Peyer's patch (tissue), 4 donors: Measurements from ENCODE around the gene ALOX15B. TPM values are rescaled to one million over a fixed set of nuclear protein-coding genes. Genes with fewer than 3 reads are reported as not detected.

Source experiments
- DNase-seq, 3 donors: peaks; one replicate each; pipeline ENCODE4 v3.0.0-alpha.2; 2017 to 2019
- H3K27ac ChIP-seq, 4 donors: fragments of 200-600 bp; sonication (generic); one replicate each; pipeline ENCODE4 v1.5.1; 2016 to 2019
- H3K27me3 ChIP-seq, 2 donors: fragments of 200-600 bp; sonication (generic); one replicate each; pipeline ENCODE4 v1.5.1; 2019
- H3K36me3 ChIP-seq, 3 donors: fragments of 200-600 bp; sonication (generic); one replicate each; pipeline ENCODE4 v1.5.1; 2016 to 2019
- H3K4me1 ChIP-seq, 4 donors: fragments of 200-600 bp; sonication (generic); one replicate each; pipeline ENCODE4 v1.5.1; 2016 to 2019
- H3K4me3 ChIP-seq, 4 donors: fragments of 200-600 bp; sonication (generic); 1 replicate in 3 of 4; 2 replicates in 1 of 4; pipeline ENCODE4 v1.5.1; 2016 to 2019; ENCODE audit warnings: mild to moderate bottlenecking in 1 of 4
- H3K9me3 ChIP-seq, 4 donors: fragments of 200-600 bp; sonication (generic); one replicate each; pipeline ENCODE4 v1.5.1; 2016 to 2019; ENCODE audit warnings: mild to moderate bottlenecking in 1 of 4
- POLR2A ChIP-seq, 2 donors: fragments of 450-650 bp; IDR thresholded peaks; one replicate each; pipeline ENCODE4 v1.5.1; 2017; ENCODE audit warnings: antibody characterized with exemption in 2 of 2, mild to moderate bottlenecking in 2 of 2, moderate library complexity in 2 of 2
- small RNA-seq, 2 donors: library from RNA; depleted of rRNA; stranded (forward); fragments of <200 nt; gene quantifications; one replicate each; pipeline ENCODE3, GENCODE V24; 2016
- total RNA-seq, 4 donors: library from RNA; depleted of rRNA; stranded (reverse); fragments of >200 nt; gene quantifications; one replicate each; pipeline ENCODE4 v1.1.0, GENCODE V29; 2016
- TF ChIP-seq, protein P1 (sequence below), 6 experiments: fragments of 450-650 bp in 4 of 6; fragments of 200-600 bp in 2 of 6; sonication (generic) in 1 of 6; IDR thresholded peaks; one replicate each; pipeline ENCODE4 v1.5.1; 2017 to 2019; ENCODE audit warnings: antibody characterized with exemption in 6 of 6, mild to moderate bottlenecking in 3 of 6, moderate library complexity in 1 of 6

ALOX15B gene
- total RNA-seq, 4 donors from 2014 or later = 0.70 to 4.1 (median 2.1) TPM

- Histone ChIP-seq H3K9me3 (no peaks in the 10 kb centered on the region), H3K36me3 (no peaks in the 10 kb centered on the region), H3K27me3 (no peaks in the 10 kb centered on the region), H3K4me3 (no peak overlapping the region), H3K27ac (no peak overlapping the region), H3K4me1 (no peaks in the 10 kb centered on the region)
- DNase-seq = no peak
- TF ChIP-seq, protein P1, sequence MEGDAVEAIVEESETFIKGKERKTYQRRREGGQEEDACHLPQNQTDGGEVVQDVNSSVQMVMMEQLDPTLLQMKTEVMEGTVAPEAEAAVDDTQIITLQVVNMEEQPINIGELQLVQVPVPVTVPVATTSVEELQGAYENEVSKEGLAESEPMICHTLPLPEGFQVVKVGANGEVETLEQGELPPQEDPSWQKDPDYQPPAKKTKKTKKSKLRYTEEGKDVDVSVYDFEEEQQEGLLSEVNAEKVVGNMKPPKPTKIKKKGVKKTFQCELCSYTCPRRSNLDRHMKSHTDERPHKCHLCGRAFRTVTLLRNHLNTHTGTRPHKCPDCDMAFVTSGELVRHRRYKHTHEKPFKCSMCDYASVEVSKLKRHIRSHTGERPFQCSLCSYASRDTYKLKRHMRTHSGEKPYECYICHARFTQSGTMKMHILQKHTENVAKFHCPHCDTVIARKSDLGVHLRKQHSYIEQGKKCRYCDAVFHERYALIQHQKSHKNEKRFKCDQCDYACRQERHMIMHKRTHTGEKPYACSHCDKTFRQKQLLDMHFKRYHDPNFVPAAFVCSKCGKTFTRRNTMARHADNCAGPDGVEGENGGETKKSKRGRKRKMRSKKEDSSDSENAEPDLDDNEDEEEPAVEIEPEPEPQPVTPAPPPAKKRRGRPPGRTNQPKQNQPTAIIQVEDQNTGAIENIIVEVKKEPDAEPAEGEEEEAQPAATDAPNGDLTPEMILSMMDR (IDR thresholded peaks at IDR 0.05) = no peak
- TF ChIP-seq POLR2A (IDR thresholded peaks at IDR 0.05) = no peak
Measured at GRCh38 chr17:8095361-8095760, 56.5 kb downstream of the ALOX15B start.

DNA sequence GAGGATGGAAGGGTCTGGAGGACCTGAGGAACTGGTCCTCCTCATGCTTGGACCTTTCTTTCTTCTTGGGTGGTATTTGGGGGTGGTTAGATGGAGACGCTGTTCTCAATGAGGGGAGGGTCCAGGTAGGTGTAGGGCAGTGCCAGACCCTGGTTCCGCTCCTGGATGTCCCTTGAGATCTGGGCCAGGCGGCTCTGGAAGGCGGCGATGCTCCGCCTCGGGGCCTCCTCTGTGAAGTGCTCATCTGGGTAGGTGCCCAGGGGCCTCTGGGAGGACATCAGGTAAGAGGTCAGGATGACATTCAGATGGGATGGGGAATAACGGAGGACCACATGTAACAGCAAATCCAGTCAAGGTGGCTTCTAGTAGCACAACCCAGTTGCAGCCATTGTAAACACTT lies 57.7 kb downstream of the ALOX15B start:
- Histone ChIP-seq H3K27ac (no peak overlapping the region), H3K27me3 (no peaks in the 10 kb centered on the region), H3K4me1 (no peaks in the 10 kb centered on the region), H3K9me3 (no peaks in the 10 kb centered on the region), H3K36me3 (no peaks in the 10 kb centered on the region), H3K4me3 (no peak overlapping the region)
- no peak for DNase-seq
- TF ChIP-seq, protein P1 (IDR thresholded peaks at IDR 0.05) = no peak
- no peak for TF ChIP-seq POLR2A (IDR thresholded peaks at IDR 0.05)

Small RNAs within 50 kb of the gene (small RNA-seq; reads per million reads assigned to genes)
- 0 reads per million in 2 donors for gene MIR4314

Other genes starting within 250 kb of the ALOX15B start
- gene KDM6B, start 204.8 kb upstream of the ALOX15B start, total RNA-seq = 10 to 100 TPM; 32.1 to 45.6 (median 36.4) TPM
- 10 to 100 TPM in 3 of 4 donors, 1 to 10 TPM in 1; 3.4 to 29.7 (median 12.9) TPM for gene TMEM88, start 184.0 kb upstream of the ALOX15B start, total RNA-seq
- gene NAA38, start 181.5 kb upstream of the ALOX15B start, total RNA-seq = 10 to 100 TPM; 28.6 to 75.8 (median 47.8) TPM
- 1 to 10 TPM; 3.3 to 5.1 (median 4.2) TPM for gene CYB5D1, start 181.1 kb upstream of the ALOX15B start, total RNA-seq
- gene CHD3, start 150.3 kb upstream of the ALOX15B start, total RNA-seq = 10 to 100 TPM; 36.1 to 99.9 (median 45.1) TPM
- 1 to 10 TPM in 3 of 4 donors, not detected in 1; 1.2 to 5.1 (median 1.6) TPM for gene RNF227, start 122.8 kb upstream of the ALOX15B start, total RNA-seq
- 1 to 10 TPM in 3 of 4 donors, under 1 TPM in 1; 0.95 to 5.0 (median 2.7) TPM for gene KCNAB3, start 109.2 kb upstream of the ALOX15B start, total RNA-seq
- gene TRAPPC1, start 107.1 kb upstream of the ALOX15B start, total RNA-seq = 10 to 100 TPM; 39.8 to 58.0 (median 45.5) TPM
- 100 to 1,000 TPM in 1 of 4 donors, 10 to 100 TPM in 3; 30.5 to 120 (median 45.2) TPM for gene CNTROB, start 106.9 kb upstream of the ALOX15B start, total RNA-seq
- gene GUCY2D, start 36.4 kb upstream of the ALOX15B start, total RNA-seq = not detected
- gene ALOX12B, start 48.7 kb downstream of the ALOX15B start, total RNA-seq = under 1 TPM in 1 of 4 donors, not detected in 3; 0.83 TPM
- gene ALOXE3, start 79.5 kb downstream of the ALOX15B start, total RNA-seq = not detected
- gene HES7, start 85.0 kb downstream of the ALOX15B start, total RNA-seq = not detected
- gene PER1, start 113.3 kb downstream of the ALOX15B start, total RNA-seq = 100 to 1,000 TPM in 3 of 4 donors, 10 to 100 TPM in 1; 67.6 to 143 (median 119) TPM
- 10 to 100 TPM; 10.7 to 40.2 (median 32.4) TPM for gene VAMP2, start 123.9 kb downstream of the ALOX15B start, total RNA-seq
- gene TMEM107, start 137.3 kb downstream of the ALOX15B start, total RNA-seq = 10 to 100 TPM in 3 of 4 donors, 1 to 10 TPM in 1; 6.5 to 27.2 (median 16.4) TPM
- gene BORCS6, start 151.1 kb downstream of the ALOX15B start, total RNA-seq = 10 to 100 TPM; 12.6 to 22.6 (median 17.9) TPM
- gene AURKB, start 171.5 kb downstream of the ALOX15B start, total RNA-seq = 100 to 1,000 TPM in 1 of 4 donors, 10 to 100 TPM in 3; 10.5 to 111 (median 19.1) TPM
- 10 to 100 TPM; 35.0 to 99.9 (median 84.9) TPM for gene CTC1, start 209.0 kb downstream of the ALOX15B start, total RNA-seq
- 10 to 100 TPM in 3 of 4 donors, 1 to 10 TPM in 1; 7.4 to 63.5 (median 14.0) TPM for gene PFAS, start 210.2 kb downstream of the ALOX15B start, total RNA-seq
- gene RANGRF, start 249.6 kb downstream of the ALOX15B start, total RNA-seq = 10 to 100 TPM in 3 of 4 donors, 1 to 10 TPM in 1; 6.8 to 27.2 (median 16.1) TPM